Upper lobe of left lung (tissue), 6 donors: ENCODE results near the gene VPS35L. TPM values are rescaled to one million over a fixed set of nuclear protein-coding genes. Genes with fewer than 3 reads are reported as not detected.

Experiments used
- ATAC-seq, 2 donors: fragments of 200-7000 bp; cut with Tn5 transposase; one replicate each; pipeline ENCODE4 v1.9.1; 2022; ENCODE audit warnings: mild to moderate bottlenecking in 2 of 2, moderate library complexity in 2 of 2; ENCODE audit not compliant: low FRiP score in 2 of 2
- DNase-seq, 2 donors: peaks; one replicate each; pipeline ENCODE4 v3.0.0-alpha.2; 2019 to 2020
- H3K27ac ChIP-seq, 4 donors: fragments of 200-600 bp; sonication (generic); one replicate each; pipeline ENCODE4 v1.5.1; 2016 to 2019
- H3K27me3 ChIP-seq, 4 donors: fragments of 200-600 bp; sonication (generic); one replicate each; pipeline ENCODE4 v1.5.1; 2017 to 2019
- H3K36me3 ChIP-seq, 4 donors: fragments of 200-600 bp; sonication (generic); one replicate each; pipeline ENCODE4 v1.5.1; 2016 to 2019
- H3K4me1 ChIP-seq, 4 donors: fragments of 200-600 bp; sonication (generic); one replicate each; pipeline ENCODE4 v1.5.1; 2018 to 2019
- H3K4me3 ChIP-seq, 4 donors: fragments of 200-600 bp; sonication (generic); one replicate each; pipeline ENCODE4 v1.5.1; 2017 to 2019; ENCODE audit warnings: mild to moderate bottlenecking in 2 of 4, moderate library complexity in 1 of 4
- H3K9me3 ChIP-seq, 4 donors: fragments of 200-600 bp; sonication (generic); one replicate each; pipeline ENCODE4 v1.5.1; 2018 to 2019
- CTCF ChIP-seq, 6 experiments: fragments of 450-650 bp in 4 of 6; fragments of 200-600 bp in 2 of 6; sonication (generic) in 2 of 6; IDR thresholded peaks; one replicate each; pipeline ENCODE4 v1.5.1; 2016 to 2019; ENCODE audit warnings: antibody characterized with exemption in 6 of 6
- EP300 ChIP-seq, 4 donors: sonication (generic); formaldehyde crosslinking; IDR thresholded peaks; one replicate each; pipeline ENCODE4 v1.5.1; 2017; ENCODE audit warnings: antibody characterized with exemption in 4 of 4, control low read depth in 2 of 4
- POLR2A ChIP-seq, 4 donors: fragments of 450-650 bp; IDR thresholded peaks; one replicate each; pipeline ENCODE4 v1.5.1; 2016 to 2017; ENCODE audit warnings: antibody characterized with exemption in 4 of 4, mild to moderate bottlenecking in 2 of 4
- POLR2AphosphoS5 ChIP-seq, 2 donors: sonication (generic); formaldehyde crosslinking; IDR thresholded peaks; one replicate each; pipeline ENCODE4 v1.5.1; 2017; ENCODE audit warnings: antibody characterized with exemption in 2 of 2
- WGBS, 2 donors: methylation state at CpG; one replicate each; pipeline ENCODE4 v1.1.5; 2017 to 2018; 5-methylcytosine and 5-hydroxymethylcytosine counted together
- total RNA-seq, 6 donors: library from RNA; depleted of rRNA in 4 of 6; stranded (reverse); fragments of >200 nt in 4 of 6; gene quantifications; one replicate each; pipeline versions ENCODE4 v1.1.0 to v1.2.1, GENCODE V29; 2016 to 2021
- donor health status: DM: no; HTN: no; CAD: no; lungs with moderate emphysema.
- donor health status: DM: no; HTN: yes; CAD: no; lungs with severe emphysema.

The VPS35L gene
- total RNA-seq, 6 donors from 2014 or later, result 39.8 to 52.9 (median 45.2) TPM

GRCh38 chr16:19599968-19600716 lies 44.6 kb downstream of the VPS35L start:
- TF ChIP-seq POLR2AphosphoS5 (IDR thresholded peaks at IDR 0.05) (no peak), CTCF (IDR thresholded peaks at IDR 0.05) (no peak), POLR2A (IDR thresholded peaks at IDR 0.05) (no peak), EP300 (IDR thresholded peaks at IDR 0.05) (no peak)
- no peaks in the 10 kb centered on the region for H3K9me3 ChIP-seq
- 79% methylated on average over 5 of the region's 5 CpGs for WGBS, 2 donors
- no peak overlapping the region for H3K27ac ChIP-seq
- DNase-seq (no peak), ATAC-seq (no peak)
- H3K4me1 ChIP-seq, result no peaks in the 10 kb centered on the region
- peaks cover 0 to 53% (median 18%) of the 10 kb centered on the region in 4 donors for H3K36me3 ChIP-seq
- no peak overlapping the region for H3K4me3 ChIP-seq
- no peaks in the 10 kb centered on the region for H3K27me3 ChIP-seq

GRCh38 chr16:19601083-19601976 lies 45.8 kb downstream of the VPS35L start:
- Histone ChIP-seq H3K27me3 (no peaks in the 10 kb centered on the region), H3K4me3 (no peak overlapping the region), H3K4me1 (no peaks in the 10 kb centered on the region), H3K36me3 (peaks cover 0 to 49% (median 18%) of the 10 kb centered on the region in 4 donors), H3K9me3 (no peaks in the 10 kb centered on the region), H3K27ac (no peak overlapping the region)
- TF ChIP-seq POLR2A (IDR thresholded peaks at IDR 0.05) (no peak), CTCF (IDR thresholded peaks at IDR 0.05) (peak in 4 of 6 experiments; percentile 35 to 51 (median 44)), POLR2AphosphoS5 (IDR thresholded peaks at IDR 0.05) (no peak), EP300 (IDR thresholded peaks at IDR 0.05) (no peak)
- 65 to 75% methylated on average over 13 of the region's 13 CpGs for WGBS, 2 donors
- DNase-seq (no peak), ATAC-seq (no peak)

DNA sequence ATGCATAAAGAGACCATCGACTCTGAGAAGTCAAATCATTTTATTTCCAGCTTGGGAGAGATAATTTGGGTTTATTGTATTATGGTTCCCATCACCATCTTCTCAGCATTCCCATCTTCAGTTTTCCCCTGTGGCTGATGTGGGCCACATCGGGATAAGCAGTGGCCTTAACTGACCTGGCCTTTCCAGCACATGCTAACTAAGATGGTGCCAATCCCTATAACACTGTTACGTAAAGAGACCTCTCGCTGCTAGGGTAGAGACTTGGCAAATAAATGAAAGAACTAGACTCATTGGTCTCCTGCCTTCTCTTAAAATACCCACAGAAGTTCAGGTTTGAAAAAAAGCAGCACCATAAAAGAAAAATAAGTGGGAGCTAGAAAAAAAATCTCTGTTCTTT lies 49.4 kb downstream of the VPS35L start:
- no peaks in the 10 kb centered on the region for H3K4me1 ChIP-seq
- no peak for ATAC-seq
- 97 to 98% methylated on average over 4 of the region's 4 CpGs for WGBS, 2 donors
- TF ChIP-seq POLR2A (IDR thresholded peaks at IDR 0.05) (no peak), EP300 (IDR thresholded peaks at IDR 0.05) (no peak), POLR2AphosphoS5 (IDR thresholded peaks at IDR 0.05) (no peak), CTCF (IDR thresholded peaks at IDR 0.05) (no peak)
- H3K4me3 ChIP-seq, result no peak overlapping the region
- H3K36me3 ChIP-seq, result peaks cover 7 to 68% (median 23%) of the 10 kb centered on the region in 4 donors
- H3K27ac ChIP-seq, result no peak overlapping the region
- DNase-seq, result no peak
- H3K27me3 ChIP-seq, result no peaks in the 10 kb centered on the region
- no peaks in the 10 kb centered on the region for H3K9me3 ChIP-seq

GRCh38 chr16:19605701-19606100 lies 50.2 kb downstream of the VPS35L start:
- no peaks in the 10 kb centered on the region for H3K9me3 ChIP-seq
- H3K27ac ChIP-seq, result no peak overlapping the region
- TF ChIP-seq POLR2A (IDR thresholded peaks at IDR 0.05) (no peak), EP300 (IDR thresholded peaks at IDR 0.05) (no peak), CTCF (IDR thresholded peaks at IDR 0.05) (no peak), POLR2AphosphoS5 (IDR thresholded peaks at IDR 0.05) (no peak)
- H3K36me3 ChIP-seq, result peaks cover 10 to 73% (median 28%) of the 10 kb centered on the region in 4 donors
- H3K4me3 ChIP-seq, result no peak overlapping the region
- H3K27me3 ChIP-seq, result no peaks in the 10 kb centered on the region
- DNase-seq, result no peak
- no peaks in the 10 kb centered on the region for H3K4me1 ChIP-seq
- 95 to 100% methylated on average over 1 of the region's 1 CpG for WGBS, 2 donors
- no peak for ATAC-seq
